GM21381 (cell line): ENCODE measurements around the gene NPSR1.

Experiments used
- ATAC-seq: cut with Tn5 transposase; IDR thresholded peaks from one replicate; pipeline ENCODE4 v1.9.1; 2021; ENCODE audit warnings: mild to moderate bottlenecking, moderate library complexity; ENCODE audit not compliant: unreplicated experiment

NPSR1 gene

DNA sequence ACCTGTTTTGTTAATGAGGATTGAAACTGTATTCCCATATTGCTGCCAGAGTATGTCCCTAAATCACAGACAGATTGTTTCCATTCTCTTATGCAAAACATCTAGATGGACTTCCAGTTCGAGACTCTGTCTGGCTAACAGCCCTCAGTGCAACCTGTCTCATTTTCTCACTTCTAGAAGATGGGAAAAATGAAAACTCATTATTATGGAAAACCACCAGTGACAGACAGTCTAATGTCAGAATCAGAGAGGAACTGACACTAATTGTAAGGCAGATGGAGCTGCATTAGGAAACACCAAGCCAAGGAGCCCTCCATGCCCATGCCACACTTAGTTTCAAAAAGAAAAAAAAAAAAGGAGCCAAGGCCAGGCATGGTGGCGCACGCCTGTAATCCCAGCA, 61.6 kb downstream of the NPSR1 start:
- ATAC-seq, result no peak

- ATAC-seq, result no peak
These were observed 62.3 kb downstream of the NPSR1 start for GRCh38 chr7:34720289-34720688.

- ATAC-seq, result no peak
These were observed 65.3 kb downstream of the NPSR1 start for GRCh38 chr7:34723338-34723737.

- no peak for ATAC-seq
These were observed 66.0 kb downstream of the NPSR1 start for GRCh38 chr7:34723866-34724490.

- no peak for ATAC-seq
These were observed 68.2 kb downstream of the NPSR1 start for GRCh38 chr7:34726221-34726620.

- no peak for ATAC-seq
These were observed 69.5 kb downstream of the NPSR1 start for GRCh38 chr7:34727464-34727995.

DNA sequence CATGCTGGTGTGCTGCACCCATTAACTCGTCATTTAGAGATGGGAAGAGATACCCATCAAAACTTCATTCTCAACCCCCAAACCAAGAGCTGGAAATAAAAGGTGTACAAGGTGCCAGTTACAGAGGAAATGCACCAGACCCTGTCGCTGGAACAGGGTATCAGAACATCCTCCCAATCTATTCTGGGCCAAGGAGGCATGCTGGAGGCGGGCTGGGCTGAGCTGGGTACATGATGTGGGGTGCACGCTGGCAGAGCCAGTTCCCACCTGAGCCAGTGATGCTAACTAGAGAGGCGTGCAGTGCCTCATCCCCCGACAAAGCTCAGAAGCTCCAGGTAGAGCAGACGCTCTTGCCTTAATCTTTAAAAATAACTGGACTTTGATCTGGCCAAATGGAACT, 70.1 kb downstream of the NPSR1 start:
- no peak for ATAC-seq

DNA sequence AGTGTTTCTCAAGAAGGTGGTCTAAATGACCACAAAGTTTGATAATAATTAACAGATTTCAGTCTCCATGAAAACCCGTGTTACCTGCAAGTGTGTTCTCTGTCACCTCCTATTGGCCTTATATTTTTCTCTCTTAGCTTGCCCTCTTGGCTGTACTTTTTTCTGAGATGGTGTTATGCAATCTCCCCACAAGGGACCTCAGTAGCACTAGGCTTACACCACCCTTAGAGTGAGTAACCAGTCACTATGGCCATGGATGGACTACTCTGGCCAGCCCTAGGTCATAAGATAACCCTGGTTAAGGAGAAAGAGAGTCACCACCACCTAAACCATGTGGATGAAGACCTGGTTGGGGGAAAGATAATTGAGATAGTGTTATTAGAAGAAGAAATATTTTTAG, 76.8 kb downstream of the NPSR1 start:
- ATAC-seq, result no peak

DNA sequence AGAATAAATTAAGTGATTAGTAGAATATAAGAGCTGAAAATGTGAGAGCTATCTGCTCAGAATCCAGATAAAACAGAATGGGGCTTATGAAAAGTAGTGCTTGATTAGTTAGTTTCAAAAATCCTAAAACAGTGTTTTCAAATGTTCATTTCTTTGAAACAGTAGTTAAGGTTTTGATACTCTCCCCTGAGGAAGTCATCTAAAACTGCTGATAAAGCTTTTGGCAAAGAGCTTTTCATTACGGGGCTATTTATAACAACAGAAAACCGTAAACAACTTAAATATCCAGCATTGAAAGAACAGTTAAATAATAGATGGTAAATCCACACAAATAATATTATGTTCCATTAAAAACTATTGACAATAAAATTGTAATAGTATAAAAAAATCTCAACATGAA, 77.5 kb downstream of the NPSR1 start:
- ATAC-seq, result no peak

DNA sequence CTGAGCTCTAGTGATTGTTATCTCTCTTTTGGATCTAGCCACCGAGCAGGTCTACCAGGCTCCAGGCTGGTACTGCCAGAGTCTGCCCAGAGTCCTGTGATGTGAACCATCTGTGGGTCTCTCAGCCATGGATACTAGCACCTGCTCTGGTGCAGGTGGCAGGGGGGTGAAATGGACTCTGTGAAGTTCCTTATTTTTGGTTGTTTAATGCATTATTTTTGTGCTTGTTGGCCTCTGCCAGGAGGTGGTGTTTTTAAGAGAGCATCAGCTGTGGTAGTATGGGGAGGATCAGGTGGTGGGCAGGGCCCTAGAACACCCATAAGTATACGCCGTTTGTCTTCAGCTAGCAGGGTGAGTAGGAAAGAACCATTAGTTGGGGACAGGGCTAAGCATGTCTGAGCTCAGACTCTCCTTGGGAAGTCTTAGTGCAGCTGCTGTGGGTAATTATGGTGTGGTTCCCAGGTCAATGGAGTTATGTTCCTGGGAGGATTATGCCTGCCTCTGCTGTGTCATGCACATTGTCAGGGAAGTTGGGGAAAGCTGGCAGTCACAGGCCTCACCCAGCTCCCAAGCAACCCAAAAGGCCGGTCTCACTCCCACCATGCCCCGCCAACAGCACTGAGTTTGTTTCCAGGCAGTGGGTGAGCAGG, 81.8 kb downstream of the NPSR1 start:
- ATAC-seq, result no peak

DNA sequence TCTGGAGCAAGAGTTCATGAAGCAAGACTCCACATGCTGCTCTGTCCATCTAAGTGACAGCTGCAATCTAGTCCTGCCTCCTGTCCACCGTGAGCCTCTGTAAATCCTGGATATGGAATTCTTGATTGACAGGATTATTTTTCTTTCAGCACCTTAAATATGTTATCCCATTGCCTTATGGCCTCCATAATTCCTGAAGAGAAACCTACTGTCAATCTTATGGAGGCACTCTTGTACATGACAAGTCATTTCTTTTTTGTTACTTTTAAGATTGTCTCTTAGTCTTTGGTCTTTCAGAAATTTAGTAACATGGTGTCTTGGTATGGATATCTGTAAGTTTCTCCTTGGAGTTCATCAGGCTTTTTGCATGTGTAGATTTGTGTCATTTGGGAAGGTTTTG, 82.8 kb downstream of the NPSR1 start:
- ATAC-seq, result no peak

- no peak for ATAC-seq
These were observed 89.3 kb downstream of the NPSR1 start for GRCh38 chr7:34747176-34747781.

GRCh38 chr7:34747867-34748727, 90.1 kb downstream of the NPSR1 start:
- no peak for ATAC-seq

DNA sequence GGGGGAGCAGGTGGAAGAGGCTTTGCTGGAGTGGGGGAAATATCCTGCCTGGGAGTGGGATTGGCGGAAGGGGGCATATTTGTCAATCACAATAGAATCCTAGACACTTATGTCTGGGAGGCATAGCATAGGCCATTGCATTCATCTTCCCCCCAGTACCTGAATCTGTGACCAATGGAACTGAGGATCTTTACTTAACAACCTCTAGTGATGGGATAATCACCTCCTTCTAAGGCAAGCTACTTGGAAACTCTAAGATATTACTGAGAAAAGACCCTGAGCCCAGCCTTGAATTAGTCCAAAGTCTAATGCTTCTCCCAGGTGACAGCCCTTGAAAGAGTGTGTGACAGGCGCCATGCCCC, 90.7 kb downstream of the NPSR1 start:
- no peak for ATAC-seq

DNA sequence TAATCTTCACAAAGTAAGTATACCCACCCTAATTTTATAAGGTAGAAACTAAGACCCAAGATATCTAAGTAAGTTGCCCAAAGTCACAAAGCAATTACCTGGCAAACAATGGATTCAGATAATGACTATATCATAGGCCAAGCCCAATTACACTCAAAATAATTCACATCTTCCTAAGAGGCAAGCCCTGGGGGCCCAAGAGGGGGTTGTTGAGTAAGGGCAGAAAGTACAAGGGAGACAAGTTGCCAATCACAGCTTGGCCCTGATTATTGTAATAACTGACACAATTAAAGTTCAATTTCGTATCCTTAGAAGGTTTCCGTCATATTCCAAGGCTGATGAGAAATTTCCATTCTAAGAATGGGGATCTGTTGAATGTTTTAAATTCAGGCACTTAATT, 91.4 kb downstream of the NPSR1 start:
- no peak for ATAC-seq

GRCh38 chr7:34750209-34750608, 92.2 kb downstream of the NPSR1 start:
- no peak for ATAC-seq

DNA sequence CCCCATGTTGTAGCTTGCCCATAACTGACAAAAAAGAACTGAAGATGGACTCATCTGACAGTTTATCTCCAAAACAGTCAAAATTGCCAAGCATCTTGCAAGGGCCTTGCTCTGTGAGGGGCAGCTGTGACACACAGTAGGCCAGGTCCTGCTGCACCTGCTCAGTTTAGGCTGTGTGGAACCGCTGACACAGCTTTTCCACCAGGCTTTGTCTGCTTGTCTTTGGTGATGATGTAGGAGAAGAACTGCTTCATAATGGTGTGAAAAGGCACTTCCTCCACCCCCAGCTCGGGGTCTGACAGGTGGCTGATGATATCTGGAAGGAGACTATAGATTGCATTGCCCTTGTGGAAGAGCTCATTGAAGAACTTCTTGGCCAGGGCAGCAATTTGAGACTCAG, 92.6 kb downstream of the NPSR1 start:
- no peak for ATAC-seq

- no peak for ATAC-seq
These were observed 94.0 kb downstream of the NPSR1 start for GRCh38 chr7:34751725-34752643.

DNA sequence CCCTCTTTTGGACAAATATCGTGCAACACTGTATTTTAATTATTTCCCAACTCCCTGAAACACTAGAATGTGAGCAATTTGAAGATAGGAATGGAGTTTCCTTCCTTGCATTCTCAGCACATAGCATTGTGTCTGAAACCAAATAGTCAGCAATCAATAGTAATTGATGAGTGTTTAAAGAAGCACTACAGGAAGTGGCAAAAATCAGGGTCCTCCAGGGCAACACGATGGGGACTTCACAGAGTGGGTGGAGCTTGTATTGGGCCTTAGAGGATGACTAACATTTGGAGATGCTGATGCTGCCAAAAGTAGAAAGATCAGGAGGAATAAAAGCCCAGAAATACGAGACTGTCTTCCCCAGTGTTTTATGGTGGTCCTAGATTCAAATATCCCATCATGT, 94.9 kb downstream of the NPSR1 start:
- no peak for ATAC-seq

DNA sequence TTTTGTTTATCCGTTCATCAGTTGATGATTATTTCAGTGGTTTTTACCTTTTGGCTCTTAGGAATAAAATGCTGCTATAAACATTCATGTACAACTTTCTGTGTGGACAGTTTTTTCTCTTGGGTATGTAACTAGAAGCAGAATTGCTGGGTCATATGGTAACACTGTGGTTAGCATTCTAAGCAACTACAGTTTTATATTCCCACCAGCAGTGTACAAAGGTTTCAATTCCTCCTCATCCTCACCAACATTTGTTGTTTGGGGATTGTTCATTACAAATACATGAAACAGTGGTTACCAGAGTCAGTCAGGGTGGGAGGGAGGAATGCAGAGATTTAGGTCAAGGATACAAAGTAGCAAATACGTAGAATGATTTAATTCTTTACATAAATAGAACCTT, 97.0 kb downstream of the NPSR1 start:
- ATAC-seq, result peak; percentile 38
